Islet of Langerhans (tissue), 1 donor: ENCODE measurements around the gene FTSJ3.
"Not testable (repeated sequence)": the region's sequence is repeated elsewhere in the genome, so short reads cannot be mapped to it uniquely, and the experiment has no call there.

Experiments used
- FAIRE-seq: peaks from one replicate; lab custom pipeline; 2011; peaks lifted over from hg19 to GRCh38; lab: Jason Lieb, UNC

The FTSJ3 gene

GRCh38 chr17:63827801-63828221 lies 348 bp upstream of the FTSJ3 start:
- FAIRE-seq = no peak

DNA sequence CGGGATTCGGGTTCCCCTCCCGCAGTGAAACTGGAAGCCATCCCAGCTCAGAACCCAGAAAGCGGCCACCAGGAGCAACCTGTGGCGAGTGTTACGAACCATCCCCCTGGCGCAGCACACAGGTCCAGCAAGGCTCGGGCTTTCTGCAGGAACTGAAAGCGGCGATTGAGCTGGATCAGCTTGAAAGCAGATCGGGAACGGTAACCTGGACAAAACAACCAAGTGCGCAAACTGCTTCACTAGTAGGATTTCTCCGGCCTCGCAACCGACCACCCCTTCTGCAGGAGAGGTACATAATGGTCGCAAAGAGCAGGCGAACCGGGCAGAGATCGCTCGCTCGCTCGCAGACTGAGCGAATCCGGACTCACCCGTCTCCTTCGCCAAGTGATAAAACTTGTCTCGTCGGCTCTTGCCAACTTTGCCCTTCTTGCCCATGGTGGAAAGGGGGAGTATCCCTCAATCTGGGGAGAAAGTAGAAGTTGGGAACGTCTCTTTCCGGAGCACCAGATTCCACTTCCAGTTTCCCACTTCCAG lies 928 bp downstream of the FTSJ3 start:
- no peak for FAIRE-seq

DNA sequence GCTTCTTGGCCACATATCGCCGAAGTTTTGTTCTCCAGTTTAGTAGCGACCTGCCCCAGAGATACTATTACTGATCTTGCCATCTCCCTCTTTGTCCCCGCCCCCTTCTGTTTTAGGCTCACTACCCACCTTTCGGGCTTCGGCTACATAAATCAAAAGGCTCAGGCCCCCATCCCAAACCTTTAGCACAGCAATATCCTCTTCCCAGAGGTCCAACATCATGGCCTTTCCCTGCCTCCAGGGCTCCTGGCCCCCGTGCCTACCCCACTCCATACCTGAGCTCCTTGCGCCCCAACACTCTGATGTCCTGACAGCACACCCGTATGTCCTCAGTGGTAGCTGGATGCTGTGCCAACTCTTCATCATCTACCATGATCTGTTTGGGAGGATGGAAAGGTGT lies 3.1 kb downstream of the FTSJ3 start:
- FAIRE-seq = no peak

- no peak for FAIRE-seq
These were observed 3.7 kb downstream of the FTSJ3 start for GRCh38 chr17:63823659-63824331.

GRCh38 chr17:63822537-63822936 lies 4.9 kb downstream of the FTSJ3 start:
- no peak for FAIRE-seq

- FAIRE-seq = no peak
These were observed 5.7 kb downstream of the FTSJ3 start for GRCh38 chr17:63821804-63822203.

- FAIRE-seq = no peak
These were observed 6.4 kb downstream of the FTSJ3 start for GRCh38 chr17:63820963-63821561.

- FAIRE-seq = no peak
These were observed 7.6 kb downstream of the FTSJ3 start for GRCh38 chr17:63819585-63820537.

DNA sequence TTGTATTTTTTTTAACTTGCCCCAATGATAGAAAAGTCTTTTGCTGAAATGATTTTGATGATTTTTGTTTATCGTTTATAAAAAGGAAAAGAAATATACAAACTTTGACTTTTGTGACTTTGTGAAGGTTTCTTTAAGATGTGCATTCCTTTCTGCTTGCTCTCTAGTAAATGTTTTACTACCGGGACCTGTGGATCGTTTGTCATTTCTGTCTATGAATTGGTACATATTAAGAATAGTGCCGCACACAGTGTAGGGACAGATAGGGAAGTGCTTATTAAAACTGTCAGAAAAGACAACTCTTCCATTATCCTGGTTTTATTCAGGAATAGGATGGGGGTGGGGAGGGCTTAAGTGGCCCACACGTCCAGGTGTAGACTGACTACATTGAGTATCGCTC lies 8.3 kb downstream of the FTSJ3 start:
- no peak for FAIRE-seq

DNA sequence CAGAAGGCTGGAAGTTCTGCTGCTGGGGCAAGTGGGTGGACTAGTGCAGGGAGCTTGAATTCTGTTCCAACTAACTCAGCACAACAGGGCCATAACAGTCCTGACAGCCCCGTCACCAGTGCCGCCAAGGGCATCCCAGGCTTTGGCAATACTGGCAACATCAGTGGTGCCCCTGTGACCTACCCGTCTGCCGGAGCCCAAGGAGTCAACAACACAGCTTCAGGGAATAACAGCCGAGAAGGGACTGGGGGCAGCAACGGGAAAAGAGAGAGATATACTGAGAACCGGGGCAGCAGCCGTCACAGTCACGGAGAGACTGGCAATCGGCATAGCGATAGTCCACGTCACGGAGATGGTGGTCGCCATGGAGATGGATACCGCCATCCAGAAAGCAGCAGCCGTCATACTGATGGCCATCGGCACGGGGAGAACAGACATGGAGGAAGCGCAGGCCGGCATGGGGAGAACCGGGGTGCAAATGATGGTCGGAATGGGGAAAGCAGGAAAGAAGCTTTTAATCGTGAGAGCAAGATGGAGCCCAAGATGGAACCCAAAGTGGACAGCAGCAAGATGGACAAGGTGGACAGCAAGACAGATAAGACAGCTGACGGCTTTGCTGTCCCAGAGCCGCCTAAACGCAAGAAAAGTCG lies 9.6 kb downstream of the FTSJ3 start:
- FAIRE-seq = no peak

GRCh38 chr17:63816669-63817068 lies 10.8 kb downstream of the FTSJ3 start:
- no peak for FAIRE-seq

- FAIRE-seq = no peak
These were observed 11.3 kb downstream of the FTSJ3 start for GRCh38 chr17:63816123-63816522.

GRCh38 chr17:63809970-63810369 lies 17.5 kb downstream of the FTSJ3 start:
- no peak for FAIRE-seq

GRCh38 chr17:63805591-63805990 lies 21.9 kb downstream of the FTSJ3 start:
- no peak for FAIRE-seq

DNA sequence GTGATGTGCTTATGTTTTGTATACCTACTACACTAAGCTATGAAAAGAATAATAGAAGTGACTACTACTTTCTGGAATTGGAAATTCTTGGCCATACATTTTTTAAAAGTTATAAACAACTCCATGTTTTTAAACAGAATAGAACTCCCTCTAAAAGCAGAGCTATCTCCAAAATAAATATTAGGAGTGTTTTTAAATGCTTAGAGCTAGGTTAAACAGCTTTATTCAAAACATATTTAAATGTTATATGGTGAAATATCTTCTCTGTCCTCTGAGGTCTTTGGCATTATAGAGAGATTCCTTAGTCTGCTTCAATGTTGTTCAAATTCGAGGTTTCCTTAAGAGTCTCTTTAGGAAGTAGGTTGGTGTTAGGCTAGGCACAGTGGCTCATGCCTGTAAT lies 23.1 kb downstream of the FTSJ3 start:
- FAIRE-seq = no peak

- no peak for FAIRE-seq
These were observed 26.7 kb downstream of the FTSJ3 start for GRCh38 chr17:63800783-63801182.

DNA sequence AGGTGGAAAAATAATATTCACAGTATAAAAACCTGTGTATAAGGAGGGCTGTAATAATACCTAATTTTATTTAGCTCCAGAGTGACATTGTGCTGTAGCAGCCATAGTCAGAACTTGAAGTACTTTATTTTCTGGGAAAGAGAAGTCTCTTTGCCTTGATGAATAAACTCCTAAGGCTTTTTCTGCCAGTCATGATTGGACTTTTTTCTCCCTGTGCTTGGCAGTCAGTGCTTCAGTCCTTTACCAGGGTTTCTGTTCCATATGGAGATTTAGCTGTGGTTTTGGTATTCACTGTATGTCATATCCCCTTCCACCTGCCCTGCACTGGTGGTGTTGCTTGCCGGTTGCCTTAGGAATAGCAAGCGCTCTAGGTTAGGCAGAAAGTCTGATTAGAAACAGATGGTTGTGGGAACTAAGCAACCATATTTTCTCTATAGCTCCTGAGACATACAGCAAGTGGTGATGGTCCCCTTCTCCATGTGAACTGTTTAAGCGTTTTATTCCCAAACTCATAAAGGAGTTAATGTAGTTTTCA lies 28.8 kb downstream of the FTSJ3 start:
- no peak for FAIRE-seq

DNA sequence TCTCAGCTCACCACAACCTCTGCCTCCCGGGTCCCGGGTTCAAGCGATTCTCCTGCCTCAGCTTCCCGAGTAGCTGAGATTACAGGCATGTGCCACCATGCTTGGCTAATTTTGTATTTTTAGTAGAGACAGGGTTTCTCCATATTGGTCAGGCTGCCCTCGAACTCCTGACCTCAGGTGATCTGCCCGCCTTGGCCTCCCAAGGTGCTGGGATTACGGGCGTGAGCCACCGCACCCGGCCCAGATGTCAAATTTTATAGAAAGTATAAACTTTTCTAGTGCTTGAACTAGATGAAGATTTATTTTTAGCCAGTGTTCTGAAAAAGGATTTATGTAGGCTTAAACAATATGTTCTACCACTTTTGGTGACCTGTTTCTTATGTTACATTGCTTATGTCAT lies 31.1 kb downstream of the FTSJ3 start:
- FAIRE-seq = not testable (repeated sequence)

- no peak for FAIRE-seq
These were observed 35.3 kb downstream of the FTSJ3 start for GRCh38 chr17:63792055-63792729.

- no peak for FAIRE-seq
These were observed 37.4 kb downstream of the FTSJ3 start for GRCh38 chr17:63790057-63790456.

- no peak for FAIRE-seq
These were observed 40.3 kb downstream of the FTSJ3 start for GRCh38 chr17:63786971-63787711.
